ENCODE measurements around the gene NFKBIZ.
"Not testable (repeated sequence)": the region's sequence is repeated elsewhere in the genome, so short reads cannot be mapped to it uniquely, and the experiment has no call there.

NFKBIZ gene

DNA sequence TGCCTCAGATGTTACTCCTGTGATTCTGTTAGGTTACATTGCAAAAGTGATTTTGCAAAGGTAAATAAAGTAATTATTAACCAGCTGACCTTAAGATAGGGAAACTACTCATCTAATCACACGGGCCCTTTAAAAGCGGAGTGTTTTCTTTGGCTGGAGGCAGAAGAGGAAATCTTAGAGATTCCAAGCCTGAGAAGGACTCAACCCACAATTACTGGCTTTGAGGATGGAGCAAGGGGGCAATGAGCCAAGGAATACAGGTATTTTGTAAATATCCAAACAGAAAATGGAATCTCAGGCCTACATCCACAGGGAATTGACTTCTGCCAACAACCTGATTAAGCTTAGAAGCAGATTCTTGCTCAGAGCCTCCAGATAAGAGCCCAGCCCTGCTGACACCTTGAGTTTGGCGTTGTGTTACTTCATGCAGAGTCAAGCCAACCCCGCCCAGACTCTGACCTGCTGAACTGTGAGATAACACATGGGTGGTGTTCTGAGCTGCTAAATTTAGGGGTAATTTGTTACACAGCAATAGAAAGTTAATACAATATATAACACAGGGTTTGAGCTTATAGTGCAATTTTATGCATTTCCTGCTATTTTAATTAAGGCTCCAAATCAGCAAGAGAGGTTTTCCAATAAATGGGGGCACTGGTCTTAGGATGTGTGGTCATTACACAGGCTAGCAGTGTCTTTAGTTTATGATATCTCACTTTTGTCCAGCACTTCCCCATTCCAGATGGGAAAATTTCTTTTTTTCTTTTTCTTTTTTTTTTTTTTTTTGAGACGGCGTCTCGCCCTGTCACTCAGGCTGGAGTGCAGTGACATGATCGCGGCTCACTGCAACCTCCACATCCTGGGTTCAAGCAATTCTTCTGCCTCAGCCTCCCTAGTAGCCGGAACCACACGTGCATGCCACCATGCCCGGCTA, 19.5 kb downstream of the NFKBIZ start:
- no peak for DNase-seq (ENCODE audit: low read depth in 1 of 2, low spot score in 1 of 2)

DNA sequence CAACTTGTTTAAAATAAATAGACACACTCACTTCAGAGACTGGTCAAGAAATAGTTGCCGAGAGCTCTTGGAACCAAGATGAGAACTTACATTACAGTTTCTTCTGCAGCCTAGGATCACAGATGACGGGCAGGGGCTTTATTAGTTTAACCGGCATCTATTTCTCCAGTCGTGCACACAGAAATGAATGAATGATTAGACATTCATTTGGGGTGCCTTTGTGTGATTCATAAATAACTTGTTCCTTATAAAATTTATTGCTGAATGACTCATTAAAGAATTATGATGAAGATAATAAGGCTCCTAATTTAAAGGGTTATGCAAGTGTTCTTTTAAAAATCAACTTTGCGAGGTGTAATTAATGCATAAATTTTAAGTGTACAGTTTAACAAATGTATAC, 20.8 kb downstream of the NFKBIZ start:
- DNase-seq (ENCODE audit: low read depth in 1 of 2, low spot score in 1 of 2): no peak

DNA sequence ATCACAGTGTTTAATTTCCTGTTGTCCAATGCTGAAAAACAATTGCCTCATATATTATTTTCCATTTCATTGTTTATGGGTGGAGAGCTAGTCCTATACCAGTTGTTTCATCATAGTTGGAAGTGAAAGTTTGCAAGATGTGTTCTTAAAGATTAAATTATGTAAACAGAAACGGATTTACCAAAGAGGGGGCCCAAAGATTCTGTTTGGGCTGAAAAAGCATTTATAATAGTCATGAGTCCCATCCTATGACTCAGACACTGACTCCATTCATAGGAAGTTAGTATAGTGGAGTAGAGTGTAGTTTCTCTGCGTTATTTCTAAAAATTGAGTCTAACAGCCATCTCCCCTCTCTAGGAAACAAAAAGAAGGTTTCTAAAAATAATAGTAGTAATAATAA, 24.3 kb downstream of the NFKBIZ start:
- DNase-seq (ENCODE audit: low read depth in 1 of 2, low spot score in 1 of 2): no peak

DNA sequence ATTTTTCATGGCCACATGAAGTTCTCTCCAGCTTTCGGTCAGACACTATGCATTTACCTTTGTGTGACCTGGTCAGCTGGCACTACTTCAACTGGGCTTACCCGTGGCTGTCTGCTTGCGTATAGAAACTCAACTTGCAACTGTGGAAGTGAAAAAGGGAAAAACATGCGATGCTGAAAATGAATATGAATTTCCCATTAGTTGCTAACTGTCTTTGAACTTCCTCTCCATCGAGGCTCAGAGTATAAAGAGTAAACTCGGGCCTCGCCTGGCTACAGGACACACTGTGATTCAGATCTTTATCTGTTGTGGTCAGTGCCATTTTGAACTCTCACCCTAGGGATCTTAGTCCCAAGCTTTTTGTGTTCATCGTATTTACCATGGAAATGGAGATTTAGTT, 26.8 kb downstream of the NFKBIZ start:
- no peak for DNase-seq (ENCODE audit: low read depth in 1 of 2, low spot score in 1 of 2)

DNA sequence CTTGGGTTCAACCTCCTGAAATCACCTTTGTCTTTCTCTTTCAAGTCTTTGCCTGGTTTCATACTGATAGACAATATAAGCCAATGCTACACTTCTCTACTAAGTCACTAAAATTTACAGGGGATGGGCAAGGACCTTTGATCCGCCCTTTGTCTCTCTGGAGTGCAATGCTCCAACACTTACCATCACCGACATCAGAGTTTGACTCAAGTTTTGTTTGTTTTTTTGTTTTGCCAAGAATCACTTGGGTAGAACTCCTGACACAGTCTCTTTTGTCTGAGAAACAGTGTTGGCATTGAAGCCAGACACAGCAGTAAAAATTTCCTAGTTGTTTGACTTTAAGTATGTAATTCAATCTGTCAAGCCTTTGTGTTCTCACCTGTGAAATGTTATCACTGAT, 29.3 kb downstream of the NFKBIZ start:
- DNase-seq (ENCODE audit: low read depth in 1 of 2, low spot score in 1 of 2): no peak

DNA sequence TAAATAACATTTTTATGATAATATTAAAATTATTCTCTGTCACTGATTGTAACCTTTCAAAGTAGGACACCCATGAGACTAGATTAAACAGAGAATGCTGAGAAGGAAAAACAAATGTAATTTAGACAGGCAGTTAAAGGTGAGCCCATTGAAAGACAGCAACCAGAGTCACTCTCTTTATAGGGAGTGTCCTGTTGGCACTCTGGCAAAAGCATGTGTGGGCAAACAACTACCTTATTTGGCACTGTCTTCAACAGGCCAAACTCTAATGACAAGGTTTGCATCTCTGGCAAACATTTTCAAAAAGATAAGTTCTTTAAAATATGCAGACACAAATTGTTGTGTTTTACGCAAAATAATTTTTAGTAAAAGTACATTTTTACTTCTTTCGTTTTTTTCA, 29.8 kb downstream of the NFKBIZ start:
- no peak for DNase-seq (ENCODE audit: low read depth in 1 of 2, low spot score in 1 of 2)

DNA sequence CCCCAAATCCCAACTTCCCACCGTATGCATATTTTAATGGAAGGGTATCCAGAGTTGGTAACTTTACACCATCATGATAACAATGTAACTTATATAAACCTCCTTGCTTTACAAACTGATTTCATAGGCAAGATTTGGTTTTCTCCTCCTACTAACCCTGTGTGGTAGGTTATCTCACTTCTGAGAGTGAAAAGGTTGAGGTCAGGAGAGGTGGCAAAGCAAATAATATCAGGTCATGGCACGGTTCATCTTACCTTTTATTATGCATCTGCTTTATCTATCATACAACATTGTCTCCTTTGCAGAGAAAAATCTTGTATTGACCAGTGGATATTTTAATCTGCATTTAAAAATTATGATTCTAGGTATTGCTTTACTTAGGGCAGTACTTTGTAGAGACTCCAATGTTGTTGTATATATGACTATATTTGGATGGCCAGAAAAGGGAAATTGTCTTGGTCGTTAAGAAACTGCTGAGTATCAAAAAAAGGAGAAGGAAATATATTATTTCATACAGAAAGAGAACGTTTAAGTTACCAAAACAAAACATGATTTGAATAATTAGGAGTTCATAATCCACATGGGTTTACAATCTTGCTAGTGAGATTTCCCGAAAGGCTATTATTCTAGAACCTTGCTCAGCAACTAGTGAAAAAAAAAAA, 30.4 kb downstream of the NFKBIZ start:
- DNase-seq (ENCODE audit: low read depth in 1 of 2, low spot score in 1 of 2): no peak

DNA sequence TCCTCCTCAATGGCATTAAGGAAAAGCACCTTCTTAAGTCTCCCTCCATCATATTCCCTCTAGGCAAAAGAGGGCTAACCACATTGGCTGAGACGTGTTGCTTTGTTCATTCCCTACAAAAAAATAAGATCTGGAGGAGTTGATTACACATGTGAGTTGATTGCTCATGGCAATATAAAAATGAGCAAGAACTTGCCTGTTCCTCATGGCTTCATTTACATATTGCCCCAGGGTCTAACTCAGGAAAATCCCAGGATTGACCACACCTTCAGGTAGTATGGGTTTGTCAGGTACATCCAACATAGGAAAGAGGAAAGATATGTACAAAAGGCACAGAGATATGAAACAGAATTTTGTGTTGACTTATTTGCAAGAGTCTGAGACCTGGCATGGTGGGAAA, 35.5 kb downstream of the NFKBIZ start:
- no peak for DNase-seq (ENCODE audit: low read depth in 1 of 2, low spot score in 1 of 2)

DNA sequence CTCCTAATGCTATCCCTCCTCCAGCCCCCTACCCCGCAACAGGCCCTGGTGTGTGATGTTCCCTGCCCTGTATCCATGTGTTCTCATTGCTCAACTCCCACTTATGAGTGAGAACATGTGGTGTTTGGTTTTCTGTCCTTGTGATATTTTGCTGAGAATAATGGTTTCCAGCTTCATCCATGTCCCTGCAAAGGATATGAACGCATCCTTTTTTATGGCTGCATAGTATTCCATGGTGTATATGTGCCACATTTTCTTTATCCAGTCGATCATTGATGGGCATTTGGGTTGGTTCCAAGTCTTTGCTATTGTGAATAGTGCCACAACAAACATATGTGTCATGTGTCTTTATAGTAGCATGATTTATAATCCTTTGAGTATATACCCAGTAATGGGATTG, 36.3 kb downstream of the NFKBIZ start:
- DNase-seq (ENCODE audit: low read depth in 1 of 2, low spot score in 1 of 2): not testable (repeated sequence)

DNA sequence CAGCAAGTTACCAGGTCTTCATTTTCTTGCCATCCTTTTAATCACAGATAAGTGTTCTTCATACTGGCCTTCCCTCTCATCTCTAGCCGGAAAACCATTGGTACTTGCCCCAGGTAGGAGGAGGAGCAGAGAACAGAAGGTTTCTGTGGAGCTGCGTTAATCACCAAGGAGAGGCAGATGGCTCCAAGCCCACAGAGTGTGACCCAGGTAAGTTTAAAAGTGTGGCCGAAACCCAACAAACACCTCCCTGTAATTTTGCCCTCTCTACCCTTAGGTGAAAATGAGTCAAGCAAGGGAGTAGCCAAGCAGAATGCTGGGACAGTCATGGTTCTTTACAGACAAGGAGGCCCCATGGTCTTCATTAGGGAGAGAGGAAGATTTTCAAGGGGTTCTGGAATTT, 37.3 kb downstream of the NFKBIZ start:
- no peak for DNase-seq (ENCODE audit: low read depth in 1 of 2, low spot score in 1 of 2)

DNA sequence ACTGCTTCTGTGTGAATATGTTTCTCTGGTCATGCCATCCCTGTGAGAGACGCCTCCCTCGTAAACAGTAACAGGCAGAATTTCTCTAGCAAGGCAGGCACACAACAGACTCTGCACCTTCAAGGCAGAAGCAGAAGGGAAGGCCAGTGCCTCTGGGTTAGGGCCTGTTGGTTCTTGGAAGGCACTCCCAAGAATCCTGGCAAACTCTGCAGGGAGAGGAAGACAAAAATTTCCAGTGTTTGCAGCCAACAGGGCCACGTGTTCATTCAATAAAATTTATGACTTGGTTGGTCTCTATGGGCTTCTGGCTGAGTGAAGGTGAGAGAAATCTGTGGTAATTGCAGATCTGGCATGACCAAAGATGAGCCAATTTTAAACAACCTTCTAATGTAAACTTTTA, 39.3 kb downstream of the NFKBIZ start:
- DNase-seq (ENCODE audit: low read depth in 1 of 2, low spot score in 1 of 2): no peak

DNA sequence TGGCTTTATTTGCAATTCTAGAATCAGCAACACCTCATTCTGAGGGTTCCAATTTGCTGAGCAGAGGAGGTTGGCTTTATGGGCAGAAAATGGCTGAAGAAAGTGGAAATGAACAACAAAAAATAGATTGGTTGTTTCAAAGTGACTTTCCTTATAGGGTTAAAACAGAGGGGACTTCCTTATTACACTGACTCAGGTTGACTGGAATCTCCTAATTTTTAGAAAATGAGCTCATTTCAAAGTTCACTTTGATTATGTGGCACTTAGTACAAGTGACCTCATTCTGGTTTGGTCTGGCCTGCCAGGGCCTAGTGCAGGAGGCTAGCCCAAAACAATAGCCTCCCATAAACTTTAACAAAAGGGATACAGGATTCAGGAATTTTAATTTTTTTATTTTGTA, 41.4 kb downstream of the NFKBIZ start:
- DNase-seq (ENCODE audit: low read depth in 1 of 2, low spot score in 1 of 2): no peak

DNA sequence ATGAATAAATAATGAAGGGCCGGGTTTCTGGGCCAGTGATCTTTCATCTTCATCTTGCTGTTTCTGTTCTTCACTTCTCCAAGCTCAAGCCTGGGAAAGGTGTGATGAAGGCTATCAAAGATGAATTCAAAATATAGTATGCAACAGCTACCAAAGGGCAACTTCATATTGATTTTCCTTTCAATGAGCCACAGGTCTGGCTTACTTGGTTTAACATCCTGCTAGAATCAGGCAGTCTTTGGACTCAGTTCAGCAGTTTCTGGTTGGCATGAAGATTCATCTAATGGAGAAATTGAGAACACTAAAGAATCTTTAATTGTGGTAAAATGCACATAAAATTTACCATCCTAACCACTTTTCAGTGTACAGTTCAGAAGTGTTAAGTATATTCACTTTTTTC, 43.3 kb downstream of the NFKBIZ start:
- DNase-seq (ENCODE audit: low read depth in 1 of 2, low spot score in 1 of 2): no peak

DNA sequence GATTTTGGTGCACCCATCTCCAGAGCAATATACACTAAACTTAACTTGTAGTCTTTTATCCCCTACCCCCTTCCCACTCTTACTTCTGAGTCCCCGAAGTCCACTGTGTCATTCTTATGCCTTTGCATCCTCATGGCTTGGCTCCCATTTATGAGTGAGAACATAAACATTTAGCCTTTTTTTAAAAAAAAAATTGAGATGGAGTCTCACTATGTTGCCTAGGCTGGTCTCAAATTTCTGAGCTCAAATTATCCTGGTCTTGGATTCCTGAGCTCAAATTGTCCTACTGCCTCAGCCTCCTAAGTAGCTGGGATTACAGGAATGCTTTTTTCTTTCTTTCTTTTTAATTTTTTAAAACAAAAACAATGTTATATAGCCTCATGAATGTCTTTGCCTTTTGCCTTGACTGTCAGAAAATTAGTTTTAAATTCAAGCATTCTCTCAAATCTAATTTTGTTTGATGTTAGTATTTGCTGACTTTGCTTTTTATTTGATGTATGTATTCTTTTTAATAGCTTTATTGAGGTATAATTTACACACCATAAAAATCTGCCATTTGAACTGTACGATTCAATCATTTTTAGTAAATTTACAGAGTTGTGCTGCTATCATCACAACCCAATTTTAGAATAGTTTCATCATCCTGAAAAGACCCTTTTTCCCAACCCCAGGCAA, 46.9 kb downstream of the NFKBIZ start:
- no peak for DNase-seq (ENCODE audit: low read depth in 1 of 2, low spot score in 1 of 2)

DNA sequence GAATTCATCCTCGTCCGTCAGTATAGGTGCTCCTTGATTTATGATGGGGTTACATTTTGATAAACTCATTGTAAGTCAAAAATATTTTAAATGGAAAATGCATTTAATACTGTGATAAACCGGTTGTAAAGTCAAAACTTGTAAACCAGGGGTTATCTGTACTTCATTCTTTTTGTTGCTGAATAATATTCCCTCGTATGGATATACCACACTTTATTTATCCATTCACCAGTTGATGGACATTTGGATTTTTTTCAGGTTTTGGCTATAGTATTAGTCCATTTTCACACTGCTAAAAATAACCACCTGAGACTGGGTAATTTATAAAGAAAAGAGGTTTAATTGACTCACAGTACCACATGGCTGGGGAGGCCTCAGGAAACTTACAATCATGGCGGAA, 47.7 kb downstream of the NFKBIZ start:
- DNase-seq (ENCODE audit: low read depth in 1 of 2, low spot score in 1 of 2): no peak

DNA sequence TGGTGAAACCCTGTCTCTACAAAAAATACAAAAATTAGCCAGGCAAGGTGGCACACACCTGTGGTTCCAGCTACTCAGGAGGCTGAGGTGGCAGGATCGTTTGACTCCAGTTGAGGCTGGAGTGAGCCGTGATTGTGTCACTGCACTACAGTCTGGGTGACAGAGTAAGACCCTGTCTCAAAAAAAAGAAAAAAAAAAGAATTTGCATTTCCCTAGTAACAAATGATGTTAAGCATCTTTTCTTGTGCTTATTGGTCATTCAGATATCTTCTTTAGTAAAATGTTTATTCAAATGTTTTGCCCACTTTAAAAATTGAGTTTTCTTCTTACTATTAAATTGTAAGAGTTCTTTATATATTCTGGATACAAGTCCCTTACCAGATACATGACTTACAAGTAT, 48.7 kb downstream of the NFKBIZ start:
- no peak for DNase-seq (ENCODE audit: low read depth in 1 of 2, low spot score in 1 of 2)

DNA sequence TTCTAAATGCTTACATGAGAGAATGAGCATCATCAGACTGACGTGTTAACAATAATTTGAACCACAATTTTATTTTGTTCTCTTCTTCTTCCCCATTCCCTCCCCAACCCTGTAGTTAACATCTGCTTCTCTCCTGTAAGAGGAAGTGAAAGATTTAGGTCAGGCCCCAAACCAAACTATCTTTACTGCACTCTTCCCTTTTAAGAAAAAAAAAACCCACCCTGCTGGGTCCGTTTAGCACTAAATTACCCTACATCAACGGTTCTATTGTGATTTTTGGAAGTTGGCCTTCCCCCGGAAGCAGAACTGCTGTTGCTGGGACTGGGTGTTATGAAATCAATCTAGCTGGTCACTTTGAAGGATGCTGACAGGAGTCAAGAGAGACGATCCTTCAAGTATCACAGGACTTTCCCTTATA, 49.4 kb downstream of the NFKBIZ start:
- no peak for DNase-seq (ENCODE audit: low read depth in 1 of 2, low spot score in 1 of 2)

DNA sequence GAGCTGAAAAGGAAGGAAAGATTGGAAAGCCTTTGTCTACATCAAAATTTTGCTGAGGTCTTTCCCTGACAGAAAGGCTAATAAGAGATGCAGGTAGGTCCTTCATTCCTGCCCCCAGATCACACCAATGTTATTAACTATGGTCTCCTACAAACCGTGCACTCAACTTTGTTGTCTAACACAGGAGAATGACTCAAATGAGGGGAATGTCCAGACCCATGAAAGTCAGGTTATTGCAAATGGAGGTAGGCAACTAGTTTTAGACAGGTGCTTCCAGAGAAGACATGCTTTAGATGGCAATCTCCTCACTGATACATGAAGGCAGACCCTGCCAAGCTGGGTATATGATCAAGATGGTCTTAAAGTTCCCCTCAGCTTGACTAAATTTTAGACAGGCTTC, 51.0 kb downstream of the NFKBIZ start:
- no peak for DNase-seq (ENCODE audit: low read depth in 1 of 2, low spot score in 1 of 2)

DNA sequence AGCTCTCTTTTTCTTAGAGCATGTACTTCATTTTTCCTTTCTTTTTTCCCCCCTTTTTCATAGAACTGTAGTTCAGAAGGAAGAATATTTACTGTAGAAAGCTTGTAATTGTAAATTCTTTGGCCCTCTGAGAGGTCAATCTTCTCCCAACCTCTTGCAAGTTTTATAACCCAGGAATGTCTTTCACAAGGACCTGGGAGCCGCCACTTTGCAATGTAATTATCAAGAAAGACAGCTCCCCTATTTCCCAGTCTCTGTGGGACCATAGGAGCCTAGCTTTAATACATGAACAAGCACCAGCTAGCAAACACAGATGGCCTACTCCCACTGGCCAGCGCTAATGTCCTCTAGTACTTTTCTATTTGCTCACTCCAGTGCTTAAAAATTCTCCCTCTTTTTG, 51.4 kb downstream of the NFKBIZ start:
- no peak for DNase-seq (ENCODE audit: low read depth in 1 of 2, low spot score in 1 of 2)

DNA sequence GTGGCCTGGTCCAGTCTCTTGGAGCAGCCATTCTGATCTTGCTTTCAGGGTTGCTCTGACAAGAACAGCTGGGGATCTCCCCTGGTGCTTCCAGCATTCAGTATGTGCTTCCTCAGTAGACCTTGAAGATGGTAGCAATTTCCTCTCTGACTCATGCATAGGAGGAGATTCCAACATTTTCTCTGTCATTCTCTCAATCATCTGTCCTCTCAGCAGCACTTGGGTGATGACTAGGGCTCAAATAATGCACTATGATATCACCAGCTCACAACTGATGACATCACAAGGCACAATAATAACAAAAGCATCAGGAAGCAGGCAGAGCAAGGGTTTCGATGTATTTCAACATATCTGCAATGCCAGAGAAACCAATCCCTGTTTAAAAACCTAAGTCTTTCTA, 52.7 kb downstream of the NFKBIZ start:
- no peak for DNase-seq (ENCODE audit: low read depth in 1 of 2, low spot score in 1 of 2)

DNA sequence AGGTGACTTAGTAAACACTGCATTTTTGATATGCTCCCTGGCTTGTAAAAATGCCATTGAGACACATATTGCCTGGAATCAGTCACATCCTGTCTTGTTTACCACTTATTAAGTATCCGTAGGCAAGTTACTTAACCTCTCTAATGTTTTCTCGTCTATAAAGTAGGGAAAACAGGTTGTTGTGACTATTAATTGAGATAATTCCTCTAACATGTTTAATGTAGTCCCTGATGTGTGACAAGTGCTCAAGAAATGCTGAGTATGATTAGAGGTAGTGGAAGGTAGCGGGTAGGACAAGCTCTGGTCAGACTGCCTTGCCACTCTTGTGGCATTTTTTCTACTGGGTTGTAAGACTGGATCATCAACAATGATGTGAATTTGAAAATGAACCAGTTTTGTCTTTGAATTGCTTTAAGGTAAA, 54.1 kb downstream of the NFKBIZ start:
- DNase-seq (ENCODE audit: low read depth in 1 of 2, low spot score in 1 of 2): no peak

DNA sequence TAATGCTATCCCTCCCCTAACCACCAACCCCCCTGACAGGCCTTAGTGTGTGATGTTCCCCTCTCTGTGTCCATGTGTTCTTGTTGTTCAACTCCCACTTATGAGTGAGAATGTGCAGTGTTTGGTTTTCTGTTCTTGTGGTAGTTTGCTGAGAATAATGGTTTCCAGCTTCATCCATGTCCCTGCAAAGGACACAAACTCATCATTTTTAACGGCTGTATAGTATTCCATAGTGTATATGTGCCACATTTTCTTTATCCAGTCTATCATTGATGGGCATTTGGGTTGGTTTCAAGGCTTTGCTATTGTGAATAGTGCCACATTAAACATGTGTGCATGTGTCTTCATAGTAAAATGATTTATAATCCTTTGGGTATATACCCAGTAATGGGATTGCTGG, 56.3 kb downstream of the NFKBIZ start:
- not testable (repeated sequence) for DNase-seq (ENCODE audit: low read depth in 1 of 2, low spot score in 1 of 2)

Measured in stimulated activated CD4-positive, alpha-beta T cell treated with anti-CD3 and anti-CD28 coated beads, Interleukin-15, amount 100 ng/mL, for 1 hour (primary cell).